PC-9 (cell line): ENCODE data around the gene B4GALT7. TPM values are rescaled to one million over a fixed set of nuclear protein-coding genes. Genes with fewer than 3 reads are reported as not detected.

Experiments used
- BruUV-seq: library from RNA; stranded (reverse); fragments of 400-500 nt; replicated peaks from 2 replicates; lab custom pipeline; 2021; lab: Mats Ljungman, UMichigan
- CTCF ChIA-PET: fragments of 300-600 bp; sonication (Branson Sonifier 250); formaldehyde crosslinking; loops from one replicate; lab custom pipeline; 2022; ENCODE audit warnings: antibody characterized with exemption; lab: Charles Lee
- POLR2A ChIA-PET: fragments of 300-600 bp; sonication (Branson Sonifier 250); formaldehyde crosslinking; loops from one replicate; lab custom pipeline; 2022; ENCODE audit warnings: antibody characterized with exemption; ENCODE audit not compliant: unreplicated experiment; lab: Charles Lee
- DNase-seq, 2 experiments: peaks; one replicate each; pipeline versions ENCODE4 v3.0.0 to v3.0.0-alpha.2; 2015 to 2022; ENCODE audit warnings: mixed read lengths in 1 of 2
- H2AFZ ChIP-seq: fragments of 200-600 bp; sonication (generic); 2 replicates; pipeline ENCODE4 v1.8.1; 2017; ENCODE audit warnings: antibody characterized with exemption
- H3F3A ChIP-seq: fragments of 200-600 bp; sonication (generic); 2 replicates; pipeline ENCODE4 v1.8.1; 2017; ENCODE audit warnings: antibody characterized with exemption, mild to moderate bottlenecking, low read depth; ENCODE audit not compliant: insufficient read depth
- H3K27ac ChIP-seq: fragments of 200-600 bp; sonication (generic); 2 replicates; pipeline ENCODE4 v1.6.1; 2016; ENCODE audit warnings: mixed run types
- H3K27me3 ChIP-seq: fragments of 200-600 bp; sonication (generic); 2 replicates; pipeline ENCODE4 v1.6.1; 2016; ENCODE audit warnings: low read depth, mixed run types; ENCODE audit not compliant: insufficient read depth
- H3K36me3 ChIP-seq: fragments of 200-600 bp; sonication (generic); 2 replicates; pipeline ENCODE4 v1.6.1; 2016; ENCODE audit warnings: low read depth, mixed run types
- H3K4me1 ChIP-seq: fragments of 200-600 bp; sonication (generic); replicated peaks from 2 replicates; pipeline ENCODE4 v1.6.1; 2016; ENCODE audit warnings: mixed run types; ENCODE audit not compliant: insufficient read depth
- H3K4me2 ChIP-seq: fragments of 200-600 bp; sonication (generic); 2 replicates; pipeline ENCODE4 v1.6.1; 2017; ENCODE audit warnings: mixed run types
- H3K4me3 ChIP-seq: fragments of 200-600 bp; sonication (generic); 2 replicates; pipeline ENCODE4 v1.6.1; 2016; ENCODE audit warnings: mixed run types
- H3K79me2 ChIP-seq: fragments of 200-600 bp; sonication (generic); 2 replicates; pipeline ENCODE4 v1.6.1; 2017; ENCODE audit warnings: low read depth, mixed run types
- H3K9me2 ChIP-seq: fragments of 200-600 bp; sonication (generic); 2 replicates; pipeline ENCODE4 v1.8.1; 2017; ENCODE audit warnings: mild to moderate bottlenecking; ENCODE audit not compliant: insufficient read depth
- H3K9me3 ChIP-seq: fragments of 200-600 bp; sonication (generic); 2 replicates; pipeline ENCODE4 v1.8.1; 2016; ENCODE audit warnings: low read depth; ENCODE audit not compliant: insufficient read depth
- H4K20me1 ChIP-seq: fragments of 200-600 bp; sonication (generic); 2 replicates; pipeline ENCODE4 v1.8.1; 2017; ENCODE audit not compliant: insufficient read depth
- CTCF ChIP-seq: fragments of 200-600 bp; sonication (generic); conservative IDR thresholded peaks from 2 replicates; pipeline ENCODE4 v1.6.1; 2017; ENCODE audit warnings: mixed run types, antibody characterized with exemption, mild to moderate bottlenecking, moderate library complexity
- EZH2 ChIP-seq: fragments of 200-600 bp; sonication (generic); IDR thresholded peaks from 2 replicates; pipeline ENCODE4 v1.8.0; 2017; ENCODE audit warnings: antibody characterized with exemption, low read depth
- intact Hi-C: fragments of 100-400 bp; cut with micrococcal nuclease; formaldehyde crosslinking; loops from one replicate; pipeline ENCODE4 v1.10.0; 2022; ENCODE audit not compliant: unreplicated experiment
- total RNA-seq: library from RNA; stranded (reverse); gene quantifications from 2 replicates; pipeline ENCODE4 v1.2.3, GENCODE V29; 2021

B4GALT7 gene
- total RNA-seq, 1 experiment from 2014 or later: 27.9 TPM

DNA sequence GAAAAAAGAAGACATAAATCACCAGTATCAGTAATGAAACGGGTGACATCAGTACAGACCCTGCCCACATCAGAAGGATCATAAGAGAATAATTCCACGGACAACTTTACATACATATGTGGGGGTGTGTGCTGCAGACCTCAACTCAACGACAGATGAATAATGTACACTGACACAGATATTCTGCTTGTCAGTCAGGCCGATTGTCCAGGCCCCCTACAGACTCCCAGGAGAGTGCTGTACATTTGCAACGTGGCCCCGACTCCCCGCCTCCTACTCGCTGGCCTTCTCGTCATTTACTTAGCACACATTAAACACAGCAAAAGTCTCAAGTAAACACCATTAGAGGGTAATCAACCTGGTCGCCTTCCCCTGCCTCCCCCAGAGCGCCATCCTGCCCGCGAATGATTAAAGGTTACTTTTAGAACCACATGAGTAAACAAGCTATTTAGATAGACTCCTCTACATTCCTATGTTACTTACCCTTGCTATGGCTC, 11.5 kb upstream of the B4GALT7 start:
- CTCF ChIA-PET: no interaction called here

GRCh38 chr5:177590406-177590805, 9.5 kb upstream of the B4GALT7 start:
- Histone ChIP-seq H3K9me2 (no peaks in the 10 kb centered on the region), H3K4me2 (no peak overlapping the region), H2AFZ (no peak overlapping the region), H3K9me3 (no peaks in the 10 kb centered on the region), H3K36me3 (peaks cover 5% of the 10 kb centered on the region; the same call in 1 of the 2 replicates), H4K20me1 (no peaks in the 10 kb centered on the region), H3F3A (no peaks in the 10 kb centered on the region), H3K4me3 (no peak overlapping the region), H3K4me1 (peaks cover 7% of the 10 kb centered on the region; the same call in 1 of the 2 replicates), H3K27me3 (peaks cover 47% of the 10 kb centered on the region), H3K27ac (no peak overlapping the region), H3K79me2 (peaks cover 22% of the 10 kb centered on the region)
- CTCF ChIA-PET: no interaction called here
- BruUV-seq: no TSS peak
- intact Hi-C loops: loop anchor here (5.0 kb wide), 1 partner anchor 38 kb away; the partner anchor contains the start of gene FAM193B
- no peak for DNase-seq
- TF ChIP-seq EZH2: no peak
- TF ChIP-seq CTCF: no peak
- POLR2A ChIA-PET: no interaction called here

More for the DNA sequence above, 11.5 kb upstream of the B4GALT7 start:
- Histone ChIP-seq H3K9me2 (no peaks in the 10 kb centered on the region), H3F3A (no peaks in the 10 kb centered on the region), H3K4me2 (no peak overlapping the region), H2AFZ (no peak overlapping the region), H3K4me3 (no peak overlapping the region), H3K27ac (no peak overlapping the region), H3K9me3 (no peaks in the 10 kb centered on the region), H3K79me2 (peaks cover 14% of the 10 kb centered on the region), H3K27me3 (peaks cover 59% of the 10 kb centered on the region), H4K20me1 (no peaks in the 10 kb centered on the region), H3K4me1 (peaks cover 7% of the 10 kb centered on the region; the same call in 1 of the 2 replicates), H3K36me3 (no peaks in the 10 kb centered on the region)
- TF ChIP-seq EZH2: no peak
- no peak for TF ChIP-seq CTCF
- POLR2A ChIA-PET: interaction anchor here (0.6 kb wide), 1 partner anchor 809 kb away, joined by 3 read pairs; no protein-coding TSS in a partner anchor
- DNase-seq: no peak
- intact Hi-C loops: no loop called here
- BruUV-seq: no TSS peak

DNA sequence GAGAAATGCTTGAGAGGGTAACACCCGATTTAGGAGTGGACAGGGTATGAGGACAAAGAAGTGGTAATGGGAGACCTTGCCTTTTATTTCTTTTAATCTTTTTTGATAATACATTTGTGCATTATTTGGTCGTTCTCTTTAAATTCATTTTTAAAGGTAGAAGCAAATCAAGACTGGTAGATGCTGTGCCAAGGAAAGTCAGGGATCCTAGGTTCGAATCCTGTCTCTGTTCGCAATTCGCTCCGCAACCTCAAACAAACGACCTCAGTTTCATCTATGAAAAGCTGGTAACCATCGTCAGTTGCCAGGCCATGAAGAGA, 8.3 kb upstream of the B4GALT7 start:
- intact Hi-C loops: loop anchor here (2.0 to 5.0 kb wide), 2 partner anchors 39 to 75 kb away; partner anchors contain the start of genes DDX41 and FAM193B
- Histone ChIP-seq H3K79me2 (peaks cover 22% of the 10 kb centered on the region), H3F3A (no peaks in the 10 kb centered on the region), H3K36me3 (peaks cover 5% of the 10 kb centered on the region; the same call in 1 of the 2 replicates), H3K27me3 (peaks cover 38% of the 10 kb centered on the region), H3K27ac (no peak overlapping the region), H3K4me2 (peak overlapping the region; percentile 89), H3K9me2 (no peaks in the 10 kb centered on the region), H3K4me1 (peaks cover 7% of the 10 kb centered on the region; the same call in 1 of the 2 replicates), H3K9me3 (no peaks in the 10 kb centered on the region), H2AFZ (0 out of 2 replicates have a peak overlapping the region, but pooled peaks have one; percentile 49), H4K20me1 (no peaks in the 10 kb centered on the region), H3K4me3 (peak overlapping the region; percentile 91; the same call in 1 of the 2 replicates)
- ChIA-PET POLR2A (interaction anchor here (1.1 kb wide), 1 partner anchor 398 kb away, joined by 9 read pairs; no protein-coding TSS in a partner anchor), CTCF (no interaction called here)
- DNase-seq: no peak
- TF ChIP-seq EZH2: no peak
- no peak for TF ChIP-seq CTCF
- no TSS peak for BruUV-seq
